GM12878 (cell line): ENCODE measurements around the gene CRP. TPM values are rescaled to one million over a fixed set of nuclear protein-coding genes. Genes with fewer than 3 reads are reported as not detected.

Source experiments
- ATAC-seq: fragments of 200-7000 bp; cut with Tn5 transposase; 3 replicates; pipeline ENCODE4 v1.9.1; 2020; ENCODE audit warnings: mild to moderate bottlenecking, moderate library complexity
- BruUV-seq: library from RNA; stranded (reverse); fragments of 400-500 nt; replicated peaks from 2 replicates; lab custom pipeline; 2021; lab: Mats Ljungman, UMichigan
- CTCF ChIA-PET: fragments of 300-600 bp; sonication (Branson Sonifier 250); formaldehyde crosslinking; extraction: SDS; loops from one replicate; lab custom pipeline; 2021; ENCODE audit warnings: inconsistent platforms; lab: Yijun Ruan, JAX
- POLR2A ChIA-PET: fragments of 350-600 bp; formaldehyde crosslinking; extraction: SDS; loops from one replicate; lab custom pipeline; 2021; ENCODE audit warnings: inconsistent platforms; lab: Charles Lee
- RAD21 ChIA-PET: fragments of 300-600 bp; sonication (Branson Sonifier 250); formaldehyde crosslinking; loops from one replicate; lab custom pipeline; 2023; ENCODE audit warnings: antibody characterized with exemption; ENCODE audit not compliant: unreplicated experiment; lab: Charles Lee
- SMC1A ChIA-PET: fragments of 300-600 bp; sonication (Branson Sonifier 250); formaldehyde crosslinking; loops from one replicate; lab custom pipeline; 2023; ENCODE audit not compliant: unreplicated experiment, uncharacterized antibody; lab: Charles Lee
- DNase-seq: peaks from one replicate; pipeline ENCODE4 v3.0.0-alpha.2; 2011; ENCODE audit warnings: low read depth, low spot score
- FAIRE-seq: peaks from 3 replicates; lab custom pipeline; 2011; peaks lifted over from hg19 to GRCh38; lab: Jason Lieb, UNC
- H2AFZ ChIP-seq: 2 replicates; pipeline ENCODE4 v1.6.0; 2011; ENCODE audit warnings: low read depth, low read length, control low read depth; ENCODE audit not compliant: control insufficient read depth
- H3K27ac ChIP-seq: 2 replicates; pipeline ENCODE4 v1.5.1; 2011; ENCODE audit warnings: control low read depth; ENCODE audit not compliant: control insufficient read depth, insufficient read depth
- H3K27me3 ChIP-seq, 2 experiments: replicated peaks in 1 of 2; 2 replicates each; pipeline versions ENCODE4 v1.6.0 to v1.6.1; 2011; ENCODE audit warnings: low read length in 1 of 2; ENCODE audit not compliant: control insufficient read depth in 2 of 2, insufficient read depth in 2 of 2
- H3K36me3 ChIP-seq, 2 experiments: 2 replicates each; pipeline ENCODE4 v1.5.1; 2011; ENCODE audit warnings: low read length in 1 of 2; ENCODE audit not compliant: control insufficient read depth in 2 of 2, insufficient read depth in 2 of 2
- H3K4me1 ChIP-seq: 2 replicates; pipeline ENCODE4 v1.6.1; 2011; ENCODE audit warnings: mild to moderate bottlenecking, low read length, moderate library complexity, mixed read lengths; ENCODE audit not compliant: control insufficient read depth, insufficient read depth
- H3K4me2 ChIP-seq: 2 replicates; pipeline ENCODE4 v1.6.0; 2011; ENCODE audit warnings: control low read depth; ENCODE audit not compliant: control insufficient read depth, insufficient read depth
- H3K4me3 ChIP-seq: fragments of 200-600 bp; sonication (generic); 2 replicates; pipeline ENCODE4 v1.5.1; 2016
- H3K79me2 ChIP-seq: 2 replicates; pipeline ENCODE4 v1.6.0; 2011; ENCODE audit warnings: low read length; ENCODE audit not compliant: control insufficient read depth, insufficient read depth
- H3K9ac ChIP-seq: 2 replicates; pipeline ENCODE4 v1.8.0; 2011; ENCODE audit warnings: low read length, control low read depth, mixed read lengths; ENCODE audit not compliant: control insufficient read depth, insufficient read depth
- H3K9me3 ChIP-seq: replicated peaks from 3 replicates; pipeline ENCODE4 v1.5.1; 2011; ENCODE audit warnings: mild to moderate bottlenecking, low read length; ENCODE audit not compliant: control insufficient read depth, insufficient read depth
- H4K20me1 ChIP-seq: 2 replicates; pipeline ENCODE4 v1.6.0; 2011; ENCODE audit not compliant: control insufficient read depth, insufficient read depth
- BRCA1 ChIP-seq: IDR thresholded peaks from 2 replicates; pipeline ENCODE4 v1.6.1; 2011; ENCODE audit warnings: low read depth, low read length, improper control_type of control experiment
- CUX1 ChIP-seq: IDR thresholded peaks from 2 replicates; pipeline ENCODE4 v1.6.1; 2012; ENCODE audit warnings: improper control_type of control experiment, low read depth, low read length; ENCODE audit not compliant: insufficient replicate concordance
- ETV6 ChIP-seq, 2 experiments: fragments of 450-650 bp in 1 of 2; IDR thresholded peaks in 1 of 2; conservative IDR thresholded peaks in 1 of 2; 2 replicates each; pipeline ENCODE4 v1.6.1; 2014; ENCODE audit warnings: antibody characterized with exemption in 1 of 2, borderline replicate concordance in 1 of 2, low read depth in 1 of 2, mild to moderate bottlenecking in 1 of 2, moderate library complexity in 1 of 2
- MEF2A ChIP-seq: IDR thresholded peaks from 2 replicates; pipeline ENCODE4 v1.6.1; 2011; ENCODE audit warnings: low read depth, mild to moderate bottlenecking, low read length, moderate library complexity; ENCODE audit not compliant: insufficient read depth
- PRDM15 ChIP-seq: fragments of 450-650 bp; formaldehyde crosslinking; IDR thresholded peaks from 2 replicates; pipeline ENCODE4 v1.4.0; 2020; ENCODE audit warnings: mild to moderate bottlenecking, moderate library complexity
- SMARCA5 ChIP-seq: fragments of 450-650 bp; IDR thresholded peaks from 2 replicates; pipeline ENCODE4 v1.6.1; 2017; ENCODE audit warnings: mild to moderate bottlenecking
- ZNF622 ChIP-seq: fragments of 450-650 bp; IDR thresholded peaks from 2 replicates; pipeline ENCODE4 v1.6.1; 2017; ENCODE audit warnings: mild to moderate bottlenecking, inconsistent platforms
- ZSCAN29 ChIP-seq: fragments of 450-650 bp; IDR thresholded peaks from 2 replicates; pipeline ENCODE4 v1.6.1; 2017; ENCODE audit warnings: mild to moderate bottlenecking, moderate library complexity
- WGBS: methylation state at CpG from one replicate; pipeline ENCODE4 v1.1.6; 2016; ENCODE audit warnings: low lambda C conversion rate; ENCODE audit not compliant: insufficient replicate concordance, insufficient coverage; ENCODE audit errors: missing lambda C conversion rate; 5-methylcytosine and 5-hydroxymethylcytosine counted together
- in situ Hi-C: fragments of 300-500 bp; cut with MboI; formaldehyde crosslinking; loops from 9 replicates; pipeline ENCODE4 v1.14.3; 2018; ENCODE audit warnings: mixed read lengths
- intact Hi-C: fragments of 100-400 bp; cut with micrococcal nuclease; formaldehyde crosslinking; loops from one replicate; pipeline ENCODE4 v1.14.2; 2022; ENCODE audit not compliant: unreplicated experiment
- polyA plus RNA-seq, 11 experiments: library from polyadenylated mRNA; depleted of rRNA in 4 of 11; unstranded in 6 of 11; stranded (reverse) in 5 of 11; fragments of >200 nt; fragmentation: Nextera tagmentation in 4 of 11; fragmentation: Illumina TruSeq in 1 of 11; extraction: Ambion mirVana in 4 of 11; extraction: Trizol in 1 of 11; gene quantifications; 1 replicate in 1 of 11; 2 replicates in 10 of 11; pipeline versions ENCODE4 v1.2.1 to v1.2.3, GENCODE V29; 2011 to 2016; ENCODE audit warnings: inconsistent platforms in 2 of 11, missing spikeins in 2 of 11, low read depth in 1 of 11
- total RNA-seq, 4 experiments: library from RNA; depleted of rRNA in 3 of 4; stranded (reverse); fragments of >200 nt in 3 of 4; fragmentation: Illumina TruSeq in 1 of 4; extraction: Trizol in 1 of 4; gene quantifications; 2 replicates each; pipeline versions ENCODE4 v1.2.1 to v1.2.3, GENCODE V29; 2013 to 2021
- TF ChIP-seq, protein P1 (sequence below): fragments of 450-650 bp; IDR thresholded peaks from 2 replicates; pipeline ENCODE4 v1.6.1; 2014; ENCODE audit warnings: mild to moderate bottlenecking
- TF ChIP-seq, protein P2 (sequence below): fragments of 450-650 bp; IDR thresholded peaks from 2 replicates; pipeline ENCODE4 v1.6.1; 2018; ENCODE audit warnings: borderline replicate concordance, mild to moderate bottlenecking; ENCODE audit not compliant: partially characterized antibody

The CRP gene
- total and polyA plus RNA-seq, 10 of the 15 experiments (the other 5 are each of a cell fraction or from before 2014, with no cell fraction given), result 0.54 TPM; not detected in 9

GRCh38 chr1:159664247-159664646 lies 50.1 kb downstream of the CRP start (continued):
- TF ChIP-seq CUX1, result no peak
- TF ChIP-seq, protein P1, sequence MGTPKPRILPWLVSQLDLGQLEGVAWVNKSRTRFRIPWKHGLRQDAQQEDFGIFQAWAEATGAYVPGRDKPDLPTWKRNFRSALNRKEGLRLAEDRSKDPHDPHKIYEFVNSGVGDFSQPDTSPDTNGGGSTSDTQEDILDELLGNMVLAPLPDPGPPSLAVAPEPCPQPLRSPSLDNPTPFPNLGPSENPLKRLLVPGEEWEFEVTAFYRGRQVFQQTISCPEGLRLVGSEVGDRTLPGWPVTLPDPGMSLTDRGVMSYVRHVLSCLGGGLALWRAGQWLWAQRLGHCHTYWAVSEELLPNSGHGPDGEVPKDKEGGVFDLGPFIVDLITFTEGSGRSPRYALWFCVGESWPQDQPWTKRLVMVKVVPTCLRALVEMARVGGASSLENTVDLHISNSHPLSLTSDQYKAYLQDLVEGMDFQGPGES, result no peak

DNA sequence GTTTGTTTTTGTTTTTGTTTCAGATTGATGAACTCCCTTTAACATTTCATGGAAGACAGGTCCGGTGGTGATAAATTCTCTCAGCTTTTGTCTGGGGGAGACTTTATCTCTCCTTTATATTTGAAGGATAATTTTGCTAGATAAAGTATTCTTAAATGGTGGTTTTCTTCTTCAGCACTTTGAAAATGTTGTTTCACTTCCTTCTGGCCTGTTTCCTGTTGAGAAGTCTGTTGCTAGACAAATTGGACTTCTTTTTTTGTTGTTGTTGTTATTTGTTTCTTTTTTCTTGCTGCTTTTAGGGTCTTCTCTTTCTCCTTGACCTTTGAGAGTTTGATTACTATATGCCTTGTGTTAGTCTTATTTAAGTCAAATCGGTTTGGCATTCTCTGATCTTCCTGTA lies 50.8 kb downstream of the CRP start:
- no peak overlapping the region for H3K4me2 ChIP-seq
- H3K36me3 ChIP-seq, result no peaks in the 10 kb centered on the region
- no TSS peak for BruUV-seq
- FAIRE-seq, result no peak
- no peaks in the 10 kb centered on the region for H3K27me3 ChIP-seq
- no peak for ATAC-seq
- intact Hi-C loops (no loop called here), in situ Hi-C loops (no loop called here)
- SMC1A ChIA-PET, result no interaction called here
- POLR2A ChIA-PET, result no interaction called here
- no peak overlapping the region for H2AFZ ChIP-seq
- H3K4me1 ChIP-seq, result no peaks in the 10 kb centered on the region
- no peaks in the 10 kb centered on the region for H3K9me3 ChIP-seq
- no peak overlapping the region for H3K4me3 ChIP-seq
- 50% methylated on average over 2 of the region's 2 CpGs for WGBS
- RAD21 ChIA-PET, result no interaction called here
- H3K27ac ChIP-seq, result no peak overlapping the region
- no peaks in the 10 kb centered on the region for H3K79me2 ChIP-seq
- DNase-seq, result no peak
- H4K20me1 ChIP-seq, result no peaks in the 10 kb centered on the region
- CTCF ChIA-PET, result no interaction called here
- H3K9ac ChIP-seq, result no peak overlapping the region
- no peak for TF ChIP-seq SMARCA5
- no peak for TF ChIP-seq ZNF622
- TF ChIP-seq BRCA1, result no peak
- TF ChIP-seq ETV6 (conservative IDR thresholded peaks at IDR 0.05 in 1 of 2, IDR thresholded peaks at IDR 0.05 in 1 of 2; ENCODE audit: borderline replicate concordance in 1 of 2, low read depth in 1 of 2), result no peak
- TF ChIP-seq, protein P2, sequence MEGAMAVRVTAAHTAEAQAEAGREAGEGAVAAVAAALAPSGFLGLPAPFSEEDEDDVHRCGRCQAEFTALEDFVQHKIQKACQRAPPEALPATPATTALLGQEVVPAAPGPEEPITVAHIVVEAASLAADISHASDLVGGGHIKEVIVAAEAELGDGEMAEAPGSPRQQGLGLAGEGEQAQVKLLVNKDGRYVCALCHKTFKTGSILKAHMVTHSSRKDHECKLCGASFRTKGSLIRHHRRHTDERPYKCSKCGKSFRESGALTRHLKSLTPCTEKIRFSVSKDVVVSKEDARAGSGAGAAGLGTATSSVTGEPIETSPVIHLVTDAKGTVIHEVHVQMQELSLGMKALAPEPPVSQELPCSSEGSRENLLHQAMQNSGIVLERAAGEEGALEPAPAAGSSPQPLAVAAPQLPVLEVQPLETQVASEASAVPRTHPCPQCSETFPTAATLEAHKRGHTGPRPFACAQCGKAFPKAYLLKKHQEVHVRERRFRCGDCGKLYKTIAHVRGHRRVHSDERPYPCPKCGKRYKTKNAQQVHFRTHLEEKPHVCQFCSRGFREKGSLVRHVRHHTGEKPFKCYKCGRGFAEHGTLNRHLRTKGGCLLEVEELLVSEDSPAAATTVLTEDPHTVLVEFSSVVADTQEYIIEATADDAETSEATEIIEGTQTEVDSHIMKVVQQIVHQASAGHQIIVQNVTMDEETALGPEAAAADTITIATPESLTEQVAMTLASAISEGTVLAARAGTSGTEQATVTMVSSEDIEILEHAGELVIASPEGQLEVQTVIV, result no peak
- TF ChIP-seq MEF2A, result no peak
- no peak for TF ChIP-seq PRDM15 (CRISPR knock-in tag)
- no peak for TF ChIP-seq ZSCAN29
